Karpas-422 (cell line): ENCODE results near the gene CYP26C1. TPM values are rescaled to one million over a fixed set of nuclear protein-coding genes. Genes with fewer than 3 reads are reported as not detected.

Experiments
- DNase-seq: peaks from one replicate; pipeline ENCODE4 v3.0.0-alpha.2; 2015
- H2AFZ ChIP-seq: fragments of 200-600 bp; sonication (generic); 2 replicates; pipeline ENCODE4 v1.6.1; 2014; ENCODE audit warnings: antibody characterized with exemption, low read length, mixed read lengths
- H3K27ac ChIP-seq: fragments of 200-600 bp; sonication (generic); 2 replicates; pipeline ENCODE4 v1.5.1; 2014; ENCODE audit warnings: mild to moderate bottlenecking, low read length, moderate library complexity
- H3K27me3 ChIP-seq: fragments of 200-600 bp; sonication (generic); 2 replicates; pipeline ENCODE4 v1.6.1; 2014; ENCODE audit warnings: low read length, mixed read lengths
- H3K36me3 ChIP-seq: fragments of 200-600 bp; sonication (generic); 2 replicates; pipeline ENCODE4 v1.6.1; 2014; ENCODE audit warnings: low read length, mixed read lengths; ENCODE audit not compliant: insufficient read depth
- H3K4me1 ChIP-seq: fragments of 200-600 bp; sonication (generic); 2 replicates; pipeline ENCODE4 v1.6.1; 2014; ENCODE audit warnings: mild to moderate bottlenecking, low read length, mixed read lengths
- H3K4me2 ChIP-seq: fragments of 200-600 bp; sonication (generic); 2 replicates; pipeline ENCODE4 v1.6.1; 2014; ENCODE audit warnings: low read length, low read depth, mild to moderate bottlenecking; ENCODE audit not compliant: poor library complexity, severe bottlenecking
- H3K4me3 ChIP-seq: fragments of 200-600 bp; sonication (generic); 2 replicates; pipeline ENCODE4 v1.5.1; 2014; ENCODE audit warnings: mild to moderate bottlenecking, antibody characterized with exemption, low read length, mixed read lengths
- H3K79me2 ChIP-seq: fragments of 200-600 bp; sonication (generic); 2 replicates; pipeline ENCODE4 v1.6.1; 2014; ENCODE audit warnings: mild to moderate bottlenecking, low read length, mixed read lengths
- H3K9ac ChIP-seq: fragments of 200-600 bp; sonication (generic); 2 replicates; pipeline ENCODE4 v1.6.0; 2014; ENCODE audit warnings: low read length
- H3K9me2 ChIP-seq: fragments of 200-600 bp; sonication (generic), shearing (Covaris generic); replicated peaks from 2 replicates; pipeline ENCODE4 v1.6.0; 2014; ENCODE audit warnings: mild to moderate bottlenecking, low read length, moderate library complexity; ENCODE audit not compliant: insufficient read depth
- H3K9me3 ChIP-seq: fragments of 300-700, 200-600 bp; sonication (generic); 2 replicates; pipeline ENCODE4 v1.6.1; 2014; ENCODE audit warnings: low read length, mixed read lengths
- H4K20me1 ChIP-seq: fragments of 200-600 bp; sonication (generic); 2 replicates; pipeline ENCODE4 v1.6.1; 2014; ENCODE audit warnings: mild to moderate bottlenecking, antibody characterized with exemption, low read length, low read depth; ENCODE audit not compliant: insufficient read depth
- total RNA-seq: library from RNA; depleted of rRNA; stranded (reverse); fragments of >200 nt; shearing (Covaris generic); gene quantifications from 2 replicates; pipeline ENCODE4 v1.2.3, GENCODE V29; 2014; ENCODE audit warnings: low replicate concordance

The CYP26C1 gene
- total RNA-seq, 1 experiment from 2014 or later: 0.30 TPM

GRCh38 chr10:93079663-93080349, 19.2 kb downstream of the CYP26C1 start:
- no peak overlapping the region for H3K9ac ChIP-seq

GRCh38 chr10:93080350-93081046, 19.9 kb downstream of the CYP26C1 start:
- Histone ChIP-seq H3K27ac (no peak overlapping the region), H3K4me2 (no peak overlapping the region), H3K4me1 (no peaks in the 10 kb centered on the region), H2AFZ (no peak overlapping the region), H3K9ac (no peak overlapping the region), H3K9me3 (no peaks in the 10 kb centered on the region), H3K79me2 (no peaks in the 10 kb centered on the region), H3K4me3 (no peak overlapping the region), H3K36me3 (no peaks in the 10 kb centered on the region), H3K9me2 (no peaks in the 10 kb centered on the region), H3K27me3 (no peaks in the 10 kb centered on the region), H4K20me1 (no peaks in the 10 kb centered on the region)
- peak; percentile 59 for DNase-seq

More at GRCh38 chr10:93079663-93080349, 19.2 kb downstream of the CYP26C1 start:
- no peak overlapping the region for H2AFZ ChIP-seq
- no peaks in the 10 kb centered on the region for H3K9me3 ChIP-seq
- no peaks in the 10 kb centered on the region for H3K9me2 ChIP-seq
- DNase-seq: no peak
- H3K36me3 ChIP-seq: no peaks in the 10 kb centered on the region
- H4K20me1 ChIP-seq: no peaks in the 10 kb centered on the region
- H3K4me1 ChIP-seq: no peaks in the 10 kb centered on the region
- no peak overlapping the region for H3K4me3 ChIP-seq
- no peak overlapping the region for H3K4me2 ChIP-seq
- no peak overlapping the region for H3K27ac ChIP-seq
- no peaks in the 10 kb centered on the region for H3K27me3 ChIP-seq
- H3K79me2 ChIP-seq: no peaks in the 10 kb centered on the region

GRCh38 chr10:93081318-93081717, 20.7 kb downstream of the CYP26C1 start:
- no peak for DNase-seq
- Histone ChIP-seq H3K4me2 (no peak overlapping the region), H3K9ac (no peak overlapping the region), H3K27me3 (no peaks in the 10 kb centered on the region), H3K27ac (no peak overlapping the region), H3K4me1 (no peaks in the 10 kb centered on the region), H4K20me1 (no peaks in the 10 kb centered on the region), H3K36me3 (no peaks in the 10 kb centered on the region), H3K9me2 (no peaks in the 10 kb centered on the region), H3K9me3 (no peaks in the 10 kb centered on the region), H2AFZ (no peak overlapping the region), H3K79me2 (no peaks in the 10 kb centered on the region), H3K4me3 (no peak overlapping the region)

DNA sequence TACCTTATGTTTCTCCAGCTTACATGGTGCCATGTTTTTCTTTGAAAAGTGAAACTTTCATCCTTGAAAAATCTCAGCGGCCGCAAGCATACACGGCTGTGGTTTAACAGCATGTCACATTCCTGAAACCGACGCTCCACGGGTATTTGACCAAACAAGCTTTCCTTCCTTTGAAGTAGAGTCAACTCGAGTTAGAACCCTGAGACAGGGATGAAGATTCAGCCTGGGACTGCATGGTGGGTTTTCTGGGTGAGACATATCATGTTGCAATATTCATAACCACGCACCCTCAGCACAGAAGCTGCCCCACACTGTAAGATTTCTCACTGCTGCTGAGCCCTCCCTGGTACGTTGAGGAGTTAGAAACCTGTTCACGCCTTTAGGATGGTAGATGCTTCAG, 21.2 kb downstream of the CYP26C1 start:
- H3K4me3 ChIP-seq: no peak overlapping the region
- H3K79me2 ChIP-seq: no peaks in the 10 kb centered on the region
- no peaks in the 10 kb centered on the region for H3K36me3 ChIP-seq
- no peaks in the 10 kb centered on the region for H3K4me1 ChIP-seq
- H3K9me2 ChIP-seq: no peaks in the 10 kb centered on the region
- no peaks in the 10 kb centered on the region for H3K9me3 ChIP-seq
- H4K20me1 ChIP-seq: no peaks in the 10 kb centered on the region
- H2AFZ ChIP-seq: no peak overlapping the region
- no peak overlapping the region for H3K9ac ChIP-seq
- H3K27ac ChIP-seq: no peak overlapping the region
- no peak for DNase-seq
- no peak overlapping the region for H3K4me2 ChIP-seq
- no peaks in the 10 kb centered on the region for H3K27me3 ChIP-seq

DNA sequence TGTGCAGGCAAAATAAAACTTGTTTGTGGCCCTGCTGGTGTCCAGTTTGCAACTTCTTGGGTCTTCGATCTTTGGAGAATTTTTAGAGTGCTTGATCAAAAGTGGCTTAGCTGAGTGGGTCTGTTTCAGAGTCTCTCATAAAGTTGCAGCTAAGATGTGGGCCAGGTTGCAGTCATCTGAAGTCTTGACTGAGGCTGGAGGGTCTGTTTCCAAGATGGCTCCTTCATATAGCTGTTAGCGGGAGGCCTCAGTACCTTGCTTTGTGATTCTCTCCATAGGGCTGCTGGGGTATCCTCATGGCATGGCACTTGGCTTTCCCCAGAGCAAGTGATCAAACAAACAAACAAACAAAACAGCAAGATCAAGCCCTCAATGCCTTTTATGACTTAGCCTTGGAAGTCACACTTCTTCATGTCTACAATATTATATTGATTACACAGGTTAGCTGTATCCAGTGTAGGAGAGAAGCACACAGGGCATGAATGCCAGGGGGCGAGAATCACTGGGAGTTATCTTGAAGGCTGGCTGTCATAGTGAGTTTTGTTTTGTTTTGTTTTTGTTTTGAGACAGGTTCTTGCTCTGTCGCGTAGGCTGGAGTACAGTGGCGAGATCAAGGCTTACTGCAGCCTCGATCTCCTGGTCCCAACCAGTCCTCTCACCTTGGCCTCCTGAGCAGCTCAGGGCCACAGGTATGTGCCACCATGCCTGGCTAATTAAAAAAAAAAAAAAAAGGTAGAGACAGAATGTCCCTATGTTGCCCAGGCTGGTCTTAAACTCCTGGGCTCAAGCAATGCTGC, 23.3 kb downstream of the CYP26C1 start:
- Histone ChIP-seq H3K9ac (no peak overlapping the region), H3K4me1 (no peaks in the 10 kb centered on the region), H3K36me3 (no peaks in the 10 kb centered on the region), H3K4me3 (no peak overlapping the region), H3K27ac (no peak overlapping the region), H3K79me2 (no peaks in the 10 kb centered on the region), H2AFZ (no peak overlapping the region), H3K9me3 (no peaks in the 10 kb centered on the region), H4K20me1 (no peaks in the 10 kb centered on the region), H3K27me3 (no peaks in the 10 kb centered on the region), H3K4me2 (no peak overlapping the region), H3K9me2 (no peaks in the 10 kb centered on the region)
- DNase-seq: no peak

- Histone ChIP-seq H3K4me2 (no peak overlapping the region), H3K27ac (no peak overlapping the region), H2AFZ (no peak overlapping the region), H3K4me3 (no peak overlapping the region), H3K27me3 (no peaks in the 10 kb centered on the region), H3K9me2 (no peaks in the 10 kb centered on the region), H3K4me1 (no peaks in the 10 kb centered on the region), H3K36me3 (no peaks in the 10 kb centered on the region), H3K9me3 (no peaks in the 10 kb centered on the region), H3K79me2 (no peaks in the 10 kb centered on the region), H4K20me1 (no peaks in the 10 kb centered on the region), H3K9ac (no peak overlapping the region)
- DNase-seq: no peak
Measured at GRCh38 chr10:93085272-93085859, 24.8 kb downstream of the CYP26C1 start.

GRCh38 chr10:93086289-93086688, 25.7 kb downstream of the CYP26C1 start:
- H4K20me1 ChIP-seq: no peaks in the 10 kb centered on the region

DNA sequence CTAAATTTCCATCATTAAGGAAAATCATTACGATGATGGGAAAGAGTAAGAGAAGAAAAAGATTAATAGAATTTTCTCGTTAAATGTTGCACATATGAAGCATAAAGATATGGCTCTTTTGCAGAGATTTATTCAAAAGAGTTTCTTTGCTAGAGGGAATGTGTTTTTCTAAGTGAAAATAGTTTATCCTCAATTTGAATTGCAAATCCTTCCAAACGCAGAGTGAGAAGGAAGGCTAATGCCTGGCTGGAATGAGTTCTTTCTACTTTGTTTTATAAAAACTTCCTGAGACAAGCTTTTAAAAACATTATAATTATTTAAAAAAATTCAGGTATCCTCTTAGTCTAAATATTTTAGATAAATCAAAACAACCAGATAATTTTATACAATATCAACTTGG, 27.2 kb downstream of the CYP26C1 start:
- no peaks in the 10 kb centered on the region for H3K27me3 ChIP-seq
- no peak overlapping the region for H3K9ac ChIP-seq
- H3K9me2 ChIP-seq: no peaks in the 10 kb centered on the region
- no peaks in the 10 kb centered on the region for H3K9me3 ChIP-seq
- no peak overlapping the region for H2AFZ ChIP-seq
- H3K4me1 ChIP-seq: no peaks in the 10 kb centered on the region
- no peak for DNase-seq
- no peak overlapping the region for H3K4me3 ChIP-seq
- no peaks in the 10 kb centered on the region for H4K20me1 ChIP-seq
- no peaks in the 10 kb centered on the region for H3K36me3 ChIP-seq
- H3K4me2 ChIP-seq: no peak overlapping the region
- no peak overlapping the region for H3K27ac ChIP-seq
- H3K79me2 ChIP-seq: no peaks in the 10 kb centered on the region

More at GRCh38 chr10:93086289-93086688, 25.7 kb downstream of the CYP26C1 start:
- Histone ChIP-seq H3K27me3 (no peaks in the 10 kb centered on the region), H3K9me3 (no peaks in the 10 kb centered on the region), H3K9me2 (no peaks in the 10 kb centered on the region), H3K79me2 (no peaks in the 10 kb centered on the region), H3K4me3 (no peak overlapping the region), H3K9ac (no peak overlapping the region), H3K27ac (no peak overlapping the region), H3K4me2 (no peak overlapping the region), H3K36me3 (no peaks in the 10 kb centered on the region), H3K4me1 (no peaks in the 10 kb centered on the region), H2AFZ (no peak overlapping the region)
- no peak for DNase-seq
